Bronchial epithelial cell (primary cell): Measurements from ENCODE around the gene FGFR3. TPM values are rescaled to one million over a fixed set of nuclear protein-coding genes. Genes with fewer than 3 reads are reported as not detected.

Source experiments
- DNase-seq: peaks from one replicate; pipeline ENCODE4 v3.0.0-alpha.2; 2010; ENCODE audit warnings: low read depth
- FAIRE-seq: peaks from 2 replicates; lab custom pipeline; 2011; peaks lifted over from hg19 to GRCh38; lab: Jason Lieb, UNC
- H3K27me3 ChIP-seq: 2 replicates; pipeline ENCODE4 v1.5.1; 2011; ENCODE audit warnings: low read length; ENCODE audit not compliant: control insufficient read depth, insufficient read depth
- H3K36me3 ChIP-seq: 2 replicates; pipeline ENCODE4 v1.5.1; 2011; ENCODE audit warnings: low read length; ENCODE audit not compliant: control insufficient read depth, insufficient read depth
- H3K4me3 ChIP-seq: 2 replicates; pipeline ENCODE4 v1.5.1; 2011; ENCODE audit warnings: mild to moderate bottlenecking, low read depth, low read length, control low read depth
- CTCF ChIP-seq: IDR thresholded peaks from 2 replicates; pipeline ENCODE4 v1.5.1; 2011; ENCODE audit warnings: mild to moderate bottlenecking, moderate library complexity, low read length, control low read depth, inconsistent platforms; ENCODE audit not compliant: insufficient read depth, severe bottlenecking
- total RNA-seq: library from RNA; depleted of rRNA; stranded (reverse); fragments of >200 nt; gene quantifications from 2 replicates; pipeline ENCODE4 v1.2.1, GENCODE V29; 2014

Gene FGFR3
- total RNA-seq, 1 donor from 2014 or later: 29.0 TPM

- TF ChIP-seq CTCF: no peak
- DNase-seq (no peak), FAIRE-seq (no peak)
Measured at GRCh38 chr4:1855333-1856070, 62.4 kb downstream of the FGFR3 start.

GRCh38 chr4:1856071-1856942, 63.2 kb downstream of the FGFR3 start, which contains the start of gene LETM1:
Gene LETM1, minus strand, starts transcription at chr4:1856156. Its CDS starts 206 bp downstream, at chr4:1855950.
- Histone ChIP-seq H3K27me3 (no peaks in the 10 kb centered on the region), H3K4me3 (peak within 1 kb of the TSS; percentile 74), H3K36me3 (no peaks in the 10 kb centered on the region)
- no peak for TF ChIP-seq CTCF
- no peak for FAIRE-seq
- peak; percentile 83 for DNase-seq

More at GRCh38 chr4:1855333-1856070, 62.4 kb downstream of the FGFR3 start:
- peak overlapping the region; percentile 74 for H3K4me3 ChIP-seq
- peaks cover 2% of the 10 kb centered on the region for H3K36me3 ChIP-seq
- no peaks in the 10 kb centered on the region for H3K27me3 ChIP-seq

- no peaks in the 10 kb centered on the region for H3K27me3 ChIP-seq
- no peaks in the 10 kb centered on the region for H3K36me3 ChIP-seq
- FAIRE-seq: no peak
- H3K4me3 ChIP-seq: peak overlapping the region; percentile 74
- no peak for TF ChIP-seq CTCF
- DNase-seq: no peak
Measured at GRCh38 chr4:1856943-1857699, 64.0 kb downstream of the FGFR3 start.

- Histone ChIP-seq H3K27me3 (peaks cover 3% of the 10 kb centered on the region), H3K4me3 (no peak overlapping the region), H3K36me3 (no peaks in the 10 kb centered on the region)
- no peak for TF ChIP-seq CTCF
- FAIRE-seq: peak; percentile 55
- DNase-seq: no peak
Measured at GRCh38 chr4:1857931-1858330, 64.8 kb downstream of the FGFR3 start.

Other genes with a start within 250 kb of the FGFR3 start
- 0.64 and 0.79 TPM in 2 replicates for gene FAM53A, start 109.0 kb upstream of the FGFR3 start, total RNA-seq
- gene SLBP, start 81.0 kb upstream of the FGFR3 start, total RNA-seq: 55.6 and 62.9 TPM in 2 replicates
- gene TMEM129, start 72.0 kb upstream of the FGFR3 start, total RNA-seq: 20.0 and 34.4 TPM in 2 replicates
- 1.2 and 3.4 TPM in 2 replicates for gene TACC3, start 71.8 kb upstream of the FGFR3 start, total RNA-seq
- gene LETM1, start 62.9 kb downstream of the FGFR3 start, total RNA-seq: 109 and 176 TPM in 2 replicates
- gene NSD2, start 78.1 kb downstream of the FGFR3 start, total RNA-seq: 43.4 and 48.1 TPM in 2 replicates
- 14.7 and 17.9 TPM in 2 replicates for gene NELFA, start 215.7 kb downstream of the FGFR3 start, total RNA-seq